ENCODE measurements around the gene CCBE1.

Gene CCBE1

GRCh38 chr18:59386909-59387686, 310.1 kb downstream of the CCBE1 start:
- H3K27ac ChIP-seq (replicated peaks): no peak overlapping the region
- TF ChIP-seq POLR2AphosphoS5 (IDR thresholded peaks at IDR 0.05; ENCODE audit: low read depth) (no peak), SPI1 (IDR thresholded peaks at IDR 0.05; ENCODE audit: borderline replicate concordance, low read depth) (no peak), REST (IDR thresholded peaks at IDR 0.05; ENCODE audit: insufficient replicate concordance, low read depth) (no peak), CTCF (IDR thresholded peaks at IDR 0.05; ENCODE audit: insufficient read depth, low read length) (no peak), GABPA (IDR thresholded peaks at IDR 0.05; ENCODE audit: low read depth) (no peak)
- H3K27me3 ChIP-seq (ENCODE audit: insufficient read depth, poor library complexity, severe bottlenecking): no peaks in the 10 kb centered on the region
- no peak for DNase-seq (ENCODE audit: low read depth in 1 of 2, low spot score in 1 of 2)
- no peak overlapping the region for H3K4me3 ChIP-seq (replicated peaks; ENCODE audit: insufficient read depth, low read length)

GRCh38 chr18:59385191-59385590, 312.0 kb downstream of the CCBE1 start:
- Histone ChIP-seq H3K27me3 (ENCODE audit: insufficient read depth, poor library complexity, severe bottlenecking) (peaks cover 3% of the 10 kb centered on the region), H3K4me3 (replicated peaks; ENCODE audit: insufficient read depth, low read length) (no peak overlapping the region), H3K27ac (replicated peaks) (no peak overlapping the region)
- no peak for DNase-seq (ENCODE audit: low read depth in 1 of 2, low spot score in 1 of 2)
- no peak for TF ChIP-seq POLR2AphosphoS5 (IDR thresholded peaks at IDR 0.05; ENCODE audit: low read depth)
- TF ChIP-seq GABPA (IDR thresholded peaks at IDR 0.05; ENCODE audit: low read depth): no peak
- no peak for TF ChIP-seq REST (IDR thresholded peaks at IDR 0.05; ENCODE audit: insufficient replicate concordance, low read depth)
- no peak for TF ChIP-seq SPI1 (IDR thresholded peaks at IDR 0.05; ENCODE audit: borderline replicate concordance, low read depth)
- TF ChIP-seq CTCF (IDR thresholded peaks at IDR 0.05; ENCODE audit: insufficient read depth, low read length): no peak

GRCh38 chr18:59383851-59384250, 313.4 kb downstream of the CCBE1 start:
- Histone ChIP-seq H3K27me3 (ENCODE audit: insufficient read depth, poor library complexity, severe bottlenecking) (peaks cover 3% of the 10 kb centered on the region), H3K27ac (replicated peaks) (no peak overlapping the region), H3K4me3 (replicated peaks; ENCODE audit: insufficient read depth, low read length) (no peak overlapping the region)
- TF ChIP-seq GABPA (IDR thresholded peaks at IDR 0.05; ENCODE audit: low read depth): no peak
- DNase-seq (ENCODE audit: low read depth in 1 of 2, low spot score in 1 of 2): no peak

GRCh38 chr18:59382383-59382782, 314.8 kb downstream of the CCBE1 start:
- DNase-seq (ENCODE audit: low read depth in 1 of 2, low spot score in 1 of 2): no peak
- Histone ChIP-seq H3K27me3 (ENCODE audit: insufficient read depth, poor library complexity, severe bottlenecking) (peaks cover 3% of the 10 kb centered on the region), H3K27ac (replicated peaks) (no peak overlapping the region), H3K4me3 (replicated peaks; ENCODE audit: insufficient read depth, low read length) (no peak overlapping the region)
- TF ChIP-seq REST (IDR thresholded peaks at IDR 0.05; ENCODE audit: insufficient replicate concordance, low read depth) (no peak), POLR2AphosphoS5 (IDR thresholded peaks at IDR 0.05; ENCODE audit: low read depth) (no peak), GABPA (IDR thresholded peaks at IDR 0.05; ENCODE audit: low read depth) (no peak), CTCF (IDR thresholded peaks at IDR 0.05; ENCODE audit: insufficient read depth, low read length) (no peak), SPI1 (IDR thresholded peaks at IDR 0.05; ENCODE audit: borderline replicate concordance, low read depth) (no peak)

Data from HL-60 (cell line).